Measurements from ENCODE around the gene HLA-DRB1.
"Not testable (repeated sequence)": the region's sequence is repeated elsewhere in the genome, so short reads cannot be mapped to it uniquely, and the experiment has no call there.

HLA-DRB1 gene

GRCh38 chr6:32558426-32559057 is 31.1 kb downstream of the HLA-DRB1 start:
- no peak for DNase-seq (ENCODE audit: low read depth)

DNA sequence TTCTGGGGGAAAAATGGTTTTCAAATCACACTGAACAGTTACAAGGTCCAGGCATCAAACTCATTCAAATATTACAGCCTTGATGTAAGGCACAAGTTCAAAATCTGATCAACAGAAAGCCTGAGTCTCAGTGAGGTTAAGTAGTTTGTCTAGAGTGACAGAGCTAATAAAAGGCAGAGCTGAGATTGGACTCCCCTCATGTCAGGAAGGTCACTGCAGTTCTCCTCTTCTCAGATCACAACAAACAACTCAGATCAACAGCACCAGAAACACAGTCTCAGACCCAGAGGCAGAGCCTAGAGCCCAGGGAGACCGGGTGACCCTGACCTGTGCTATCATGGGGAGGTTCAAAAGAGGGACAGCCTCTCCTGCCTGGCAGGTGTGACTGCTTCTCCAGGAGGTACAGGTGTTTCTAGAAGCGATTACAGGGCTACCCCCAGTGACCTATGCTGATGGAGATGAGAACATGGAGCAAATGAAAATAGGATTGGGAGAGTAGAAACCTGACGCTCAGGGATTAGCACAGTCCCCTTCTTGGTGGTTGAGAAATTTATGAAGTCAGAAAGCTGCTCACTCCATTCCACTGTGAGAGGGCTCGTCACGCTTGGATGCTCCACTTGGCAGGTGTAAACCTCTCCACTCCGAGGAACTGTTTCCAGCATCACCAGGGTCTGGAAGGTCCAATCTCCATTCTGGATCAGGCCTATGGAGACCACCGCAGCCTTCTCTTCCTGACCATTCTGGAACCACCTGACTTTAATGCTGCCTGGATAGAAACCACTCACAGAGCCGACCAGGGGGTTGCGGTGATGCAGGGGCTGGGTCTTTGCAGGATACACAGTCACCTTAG is 35.3 kb downstream of the HLA-DRB1 start:
- DNase-seq (ENCODE audit: low read depth), result no peak

GRCh38 chr6:32553037-32553742 is 36.5 kb downstream of the HLA-DRB1 start:
- DNase-seq (ENCODE audit: low read depth), result no peak

DNA sequence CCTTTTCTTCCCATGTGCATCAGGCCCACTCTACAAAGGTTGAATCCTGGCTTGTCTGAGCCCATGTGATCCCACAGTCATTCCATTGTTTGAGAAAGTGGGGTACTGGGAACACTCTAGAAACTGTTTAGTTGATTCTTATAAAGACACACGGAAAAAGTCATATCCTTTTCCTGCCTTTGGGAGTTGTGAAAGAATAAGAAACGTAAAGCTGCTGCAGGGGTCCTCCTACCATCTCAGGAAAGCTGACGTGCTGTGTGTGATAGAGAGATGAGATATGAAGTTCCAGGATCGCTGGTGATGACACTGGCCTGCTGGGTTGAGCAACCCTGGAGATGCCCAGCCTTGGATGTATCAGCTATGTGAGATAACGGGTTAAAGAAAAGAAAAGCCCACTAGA is 38.2 kb downstream of the HLA-DRB1 start:
- no peak for DNase-seq (ENCODE audit: low read depth)

DNA sequence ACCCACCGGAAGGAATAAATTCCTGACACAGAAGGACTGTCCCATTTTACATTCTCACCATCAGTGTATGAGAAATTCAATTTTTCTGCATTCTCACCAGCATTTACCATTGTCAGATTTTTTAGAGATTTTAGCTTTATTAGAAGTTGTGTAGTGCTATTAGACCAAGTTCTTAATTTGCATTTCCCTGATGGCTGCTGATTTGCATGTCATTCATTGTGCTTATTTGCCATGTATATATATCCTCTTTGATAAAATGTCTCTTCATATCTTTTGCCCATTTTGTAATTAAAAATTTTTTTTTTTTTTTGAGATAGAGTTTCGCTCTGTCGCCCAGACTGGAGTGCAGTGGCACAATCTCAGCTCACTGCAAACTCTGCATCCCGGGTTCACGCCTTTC is 49.8 kb downstream of the HLA-DRB1 start:
- no peak for DNase-seq (ENCODE audit: low read depth)

GRCh38 chr6:32530431-32530793 is 59.2 kb downstream of the HLA-DRB1 start:
- DNase-seq (ENCODE audit: low read depth), result not testable (repeated sequence)

DNA sequence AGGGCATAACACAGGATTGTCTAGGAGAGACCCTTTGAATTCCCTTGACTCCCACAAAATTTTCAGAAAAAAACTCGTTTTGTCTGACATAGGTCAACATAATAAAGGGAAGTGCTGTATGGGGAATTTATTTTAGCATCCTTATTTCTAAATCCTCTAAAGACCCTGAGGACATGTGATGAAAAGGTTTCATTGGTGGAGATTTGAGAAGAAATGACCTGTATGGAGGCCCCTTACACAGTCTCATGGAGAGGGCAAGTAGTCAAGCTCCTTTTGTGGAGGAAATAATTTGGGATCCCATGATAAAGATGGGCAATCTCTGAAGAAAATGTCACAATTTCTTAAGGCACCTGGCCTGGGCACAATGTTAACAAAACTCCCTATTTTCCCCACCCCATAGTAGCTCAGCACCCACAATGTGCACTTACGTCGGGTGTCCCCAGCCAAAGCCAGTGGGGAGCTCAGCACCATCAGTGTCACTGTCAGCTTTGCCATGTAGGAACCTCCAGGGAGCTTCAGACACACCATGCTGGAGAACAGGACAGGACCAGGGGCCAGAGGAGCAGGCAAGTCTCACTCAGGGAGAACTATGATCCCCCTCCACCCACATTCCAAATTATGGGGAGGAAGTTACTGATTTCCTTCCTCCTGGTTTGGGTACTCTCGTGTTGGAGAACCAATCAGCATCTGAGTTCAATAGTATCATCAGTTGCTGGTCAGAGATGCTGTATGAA is 59.8 kb downstream of the HLA-DRB1 start, which contains the start of gene HLA-DRB5:
Gene HLA-DRB5, minus strand, starts transcription at position 591 of the 734 bp plus-strand sequence. Its CDS starts 63 bp downstream, at position 528.
- DNase-seq (ENCODE audit: low read depth), result no peak
